Measurements from ENCODE around the gene ABI3BP. TPM values are rescaled to one million over a fixed set of nuclear protein-coding genes. Genes with fewer than 3 reads are reported as not detected.

Gene ABI3BP
- total RNA-seq, 2 experiments from 2014 or later: not detected

- H3K36me3 Mint-ChIP-seq (ENCODE audit: low read depth): no peaks in the 10 kb centered on the region
Measured at GRCh38 chr3:100970477-100970990, 22.7 kb downstream of the ABI3BP start.

GRCh38 chr3:100968932-100969906, 24.0 kb downstream of the ABI3BP start:
- Mint-ChIP-seq H3K27me3 (peaks cover 6% of the 10 kb centered on the region), H3K4me3 (no peak overlapping the region), H3K4me1 (ENCODE audit: low read depth) (no peaks in the 10 kb centered on the region), H3K36me3 (ENCODE audit: low read depth) (no peaks in the 10 kb centered on the region), H3K9me3 (no peaks in the 10 kb centered on the region), H3K27ac (no peak overlapping the region)
- POLR2A ChIA-PET: interaction anchor here (0.6 kb wide), 1 partner anchor 258 kb away, joined by 3 read pairs; no protein-coding TSS in a partner anchor
- CTCF ChIA-PET: no interaction called here
- DNase-seq: no peak
- intact Hi-C loops (cut with micrococcal nuclease): no loop called here
- ATAC-seq: no peak
- no peak for TF ChIP-seq CTCF (IDR thresholded peaks at IDR 0.05)

More at GRCh38 chr3:100970477-100970990, 22.7 kb downstream of the ABI3BP start:
- intact Hi-C loops (cut with micrococcal nuclease): no loop called here
- H3K27ac Mint-ChIP-seq: no peak overlapping the region
- no peak for ATAC-seq
- H3K4me1 Mint-ChIP-seq (ENCODE audit: low read depth): no peaks in the 10 kb centered on the region
- TF ChIP-seq CTCF (IDR thresholded peaks at IDR 0.05): no peak
- H3K9me3 Mint-ChIP-seq: no peaks in the 10 kb centered on the region
- H3K27me3 Mint-ChIP-seq: peaks cover 2% of the 10 kb centered on the region
- CTCF ChIA-PET: no interaction called here
- POLR2A ChIA-PET: no interaction called here
- no peak for DNase-seq
- no peak overlapping the region for H3K4me3 Mint-ChIP-seq

- intact Hi-C loops (cut with micrococcal nuclease): no loop called here
- TF ChIP-seq CTCF (IDR thresholded peaks at IDR 0.05): no peak
- Mint-ChIP-seq H3K36me3 (ENCODE audit: low read depth) (no peaks in the 10 kb centered on the region), H3K27me3 (peaks cover 4% of the 10 kb centered on the region), H3K4me1 (ENCODE audit: low read depth) (no peaks in the 10 kb centered on the region), H3K9me3 (no peaks in the 10 kb centered on the region), H3K27ac (no peak overlapping the region), H3K4me3 (no peak overlapping the region)
- ChIA-PET CTCF (no interaction called here), POLR2A (no interaction called here)
- no peak for ATAC-seq
- no peak for DNase-seq
Measured at GRCh38 chr3:100966807-100967206, 26.4 kb downstream of the ABI3BP start.

GRCh38 chr3:100966049-100966491, 27.2 kb downstream of the ABI3BP start:
- H3K9me3 Mint-ChIP-seq: no peaks in the 10 kb centered on the region
- no peaks in the 10 kb centered on the region for H3K36me3 Mint-ChIP-seq (ENCODE audit: low read depth)
- ChIA-PET CTCF (no interaction called here), POLR2A (no interaction called here)
- no peak for ATAC-seq
- no peak for DNase-seq
- H3K27me3 Mint-ChIP-seq: peaks cover 4% of the 10 kb centered on the region
- no peak for TF ChIP-seq CTCF (IDR thresholded peaks at IDR 0.05)
- intact Hi-C loops (cut with micrococcal nuclease): no loop called here
- H3K4me3 Mint-ChIP-seq: no peak overlapping the region
- no peak overlapping the region for H3K27ac Mint-ChIP-seq
- no peaks in the 10 kb centered on the region for H3K4me1 Mint-ChIP-seq (ENCODE audit: low read depth)

GRCh38 chr3:100963041-100963440, 30.2 kb downstream of the ABI3BP start:
- H3K36me3 Mint-ChIP-seq (ENCODE audit: low read depth): no peaks in the 10 kb centered on the region
- H3K27ac Mint-ChIP-seq: no peak overlapping the region
- H3K4me1 Mint-ChIP-seq (ENCODE audit: low read depth): no peaks in the 10 kb centered on the region
- no peak overlapping the region for H3K4me3 Mint-ChIP-seq
- no peak for ATAC-seq
- TF ChIP-seq CTCF (IDR thresholded peaks at IDR 0.05): no peak
- ChIA-PET CTCF (no interaction called here), POLR2A (no interaction called here)
- DNase-seq: no peak
- intact Hi-C loops (cut with micrococcal nuclease): no loop called here
- peaks cover 4% of the 10 kb centered on the region for H3K27me3 Mint-ChIP-seq
- H3K9me3 Mint-ChIP-seq: peaks cover 5% of the 10 kb centered on the region
